ENCODE results near the gene TRIAP1. TPM values are rescaled to one million over a fixed set of nuclear protein-coding genes. Genes with fewer than 3 reads are reported as not detected.
A peak's percentile ranks its signal among the peaks of the same experiment; 100 is the strongest.

The TRIAP1 gene
- total RNA-seq, 1 experiment from 2014 or later, result 26.1 TPM

GRCh38 chr12:120432772-120433525 is 13.2 kb downstream of the TRIAP1 start:
- Histone ChIP-seq H3K9me3 (ENCODE audit: low read length) (no peaks in the 10 kb centered on the region), H3K9ac (ENCODE audit: low read length) (no peak overlapping the region)

DNA sequence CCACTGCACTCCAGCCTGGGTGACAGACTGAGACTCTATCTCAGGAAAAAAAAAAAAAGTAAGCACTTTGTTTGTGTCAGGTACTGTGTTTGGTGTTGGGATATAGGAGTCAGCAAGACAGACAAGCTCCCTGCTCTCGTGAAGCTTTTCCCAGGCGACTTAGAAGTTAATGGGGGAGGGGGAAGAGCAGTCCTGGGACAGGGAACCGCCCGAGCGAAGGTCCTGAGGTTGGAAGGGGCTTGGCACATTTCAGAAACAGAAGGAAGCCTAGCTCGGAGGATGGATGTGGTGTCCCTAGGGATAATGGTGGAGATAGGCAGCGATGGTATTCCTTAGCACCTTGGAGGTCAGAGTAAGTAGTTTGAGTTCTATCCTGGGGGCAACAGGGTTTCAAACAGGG is 16.8 kb downstream of the TRIAP1 start:
- Histone ChIP-seq H3K27ac (ENCODE audit: low read length) (no peak overlapping the region), H3K9me3 (ENCODE audit: low read length) (no peaks in the 10 kb centered on the region), H3K79me2 (ENCODE audit: low read length) (no peaks in the 10 kb centered on the region), H2AFZ (ENCODE audit: low read length) (no peak overlapping the region), H3K9me2 (replicated peaks; ENCODE audit: insufficient read depth, low read length) (no peaks in the 10 kb centered on the region), H3K4me1 (ENCODE audit: low read length) (peaks cover 6% of the 10 kb centered on the region), H3K36me3 (ENCODE audit: insufficient read depth, low read length) (no peaks in the 10 kb centered on the region), H3K4me3 (ENCODE audit: low read length) (no peak overlapping the region), H4K20me1 (ENCODE audit: insufficient read depth, low read depth, low read length) (no peaks in the 10 kb centered on the region), H3K4me2 (ENCODE audit: low read depth, low read length, poor library complexity, severe bottlenecking) (no peak overlapping the region), H3K9ac (ENCODE audit: low read length) (no peak overlapping the region), H3K27me3 (ENCODE audit: low read length) (no peaks in the 10 kb centered on the region)
- no peak for DNase-seq

More at GRCh38 chr12:120432772-120433525, 13.2 kb downstream of the TRIAP1 start:
- Histone ChIP-seq H3K27ac (ENCODE audit: low read length) (no peak overlapping the region), H3K9me2 (replicated peaks; ENCODE audit: insufficient read depth, low read length) (no peaks in the 10 kb centered on the region), H3K79me2 (ENCODE audit: low read length) (peaks cover under 1% of the 10 kb centered on the region), H2AFZ (ENCODE audit: low read length) (peak overlapping the region; percentile 67; the same call in 1 of the 2 replicates), H3K36me3 (ENCODE audit: insufficient read depth, low read length) (no peaks in the 10 kb centered on the region), H3K4me2 (ENCODE audit: low read depth, low read length, poor library complexity, severe bottlenecking) (no peak overlapping the region), H4K20me1 (ENCODE audit: insufficient read depth, low read depth, low read length) (no peaks in the 10 kb centered on the region), H3K4me3 (ENCODE audit: low read length) (no peak overlapping the region), H3K4me1 (ENCODE audit: low read length) (peaks cover 11% of the 10 kb centered on the region), H3K27me3 (ENCODE audit: low read length) (no peaks in the 10 kb centered on the region)
- DNase-seq, result no peak

- Histone ChIP-seq H3K27ac (ENCODE audit: low read length) (no peak overlapping the region), H4K20me1 (ENCODE audit: insufficient read depth, low read depth, low read length) (no peaks in the 10 kb centered on the region), H3K9ac (ENCODE audit: low read length) (no peak overlapping the region), H2AFZ (ENCODE audit: low read length) (no peak overlapping the region), H3K9me2 (replicated peaks; ENCODE audit: insufficient read depth, low read length) (no peaks in the 10 kb centered on the region), H3K36me3 (ENCODE audit: insufficient read depth, low read length) (no peaks in the 10 kb centered on the region), H3K4me2 (ENCODE audit: low read depth, low read length, poor library complexity, severe bottlenecking) (no peak overlapping the region), H3K79me2 (ENCODE audit: low read length) (no peaks in the 10 kb centered on the region), H3K4me1 (ENCODE audit: low read length) (peaks cover 6% of the 10 kb centered on the region), H3K9me3 (ENCODE audit: low read length) (no peaks in the 10 kb centered on the region), H3K27me3 (ENCODE audit: low read length) (no peaks in the 10 kb centered on the region), H3K4me3 (ENCODE audit: low read length) (no peak overlapping the region)
- DNase-seq, result no peak
These were observed 17.5 kb downstream of the TRIAP1 start for GRCh38 chr12:120428597-120429229.

- Histone ChIP-seq H3K27ac (ENCODE audit: low read length) (no peak overlapping the region), H3K9me3 (ENCODE audit: low read length) (no peaks in the 10 kb centered on the region), H3K4me1 (ENCODE audit: low read length) (no peaks in the 10 kb centered on the region), H3K4me2 (ENCODE audit: low read depth, low read length, poor library complexity, severe bottlenecking) (no peak overlapping the region), H2AFZ (ENCODE audit: low read length) (no peak overlapping the region), H3K4me3 (ENCODE audit: low read length) (no peak overlapping the region), H3K36me3 (ENCODE audit: insufficient read depth, low read length) (no peaks in the 10 kb centered on the region), H3K27me3 (ENCODE audit: low read length) (no peaks in the 10 kb centered on the region), H4K20me1 (ENCODE audit: insufficient read depth, low read depth, low read length) (no peaks in the 10 kb centered on the region), H3K9ac (ENCODE audit: low read length) (no peak overlapping the region), H3K79me2 (ENCODE audit: low read length) (no peaks in the 10 kb centered on the region), H3K9me2 (replicated peaks; ENCODE audit: insufficient read depth, low read length) (no peaks in the 10 kb centered on the region)
- no peak for DNase-seq
These were observed 20.4 kb downstream of the TRIAP1 start for GRCh38 chr12:120425797-120426196.

- Histone ChIP-seq H2AFZ (ENCODE audit: low read length) (no peak overlapping the region), H3K9me2 (replicated peaks; ENCODE audit: insufficient read depth, low read length) (no peaks in the 10 kb centered on the region), H4K20me1 (ENCODE audit: insufficient read depth, low read depth, low read length) (no peaks in the 10 kb centered on the region), H3K79me2 (ENCODE audit: low read length) (no peaks in the 10 kb centered on the region), H3K36me3 (ENCODE audit: insufficient read depth, low read length) (no peaks in the 10 kb centered on the region), H3K27ac (ENCODE audit: low read length) (no peak overlapping the region), H3K9me3 (ENCODE audit: low read length) (no peaks in the 10 kb centered on the region), H3K4me2 (ENCODE audit: low read depth, low read length, poor library complexity, severe bottlenecking) (no peak overlapping the region), H3K4me3 (ENCODE audit: low read length) (no peak overlapping the region), H3K27me3 (ENCODE audit: low read length) (no peaks in the 10 kb centered on the region), H3K4me1 (ENCODE audit: low read length) (no peaks in the 10 kb centered on the region), H3K9ac (ENCODE audit: low read length) (no peak overlapping the region)
- DNase-seq, result no peak
These were observed 23.2 kb downstream of the TRIAP1 start for GRCh38 chr12:120422892-120423456.

DNA sequence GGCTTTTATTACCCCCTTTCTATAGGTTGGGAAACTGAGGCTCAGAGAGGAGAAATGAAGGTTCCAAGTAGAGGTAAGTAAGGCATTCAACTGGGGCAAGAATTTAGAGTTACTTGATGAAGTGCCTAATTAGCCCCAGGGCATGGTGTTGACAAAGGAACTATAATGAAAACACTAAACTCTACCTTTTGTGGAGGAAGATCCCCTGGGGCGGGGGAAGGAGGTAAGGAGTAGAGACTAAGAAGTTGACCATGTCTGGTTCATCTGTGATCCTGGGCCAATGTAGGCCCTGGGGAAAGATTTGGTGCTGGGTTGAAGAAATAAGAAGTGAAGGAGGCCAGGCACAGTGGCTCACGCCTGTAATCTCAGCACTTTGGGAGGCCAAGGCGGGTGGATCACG is 24.5 kb downstream of the TRIAP1 start:
- Histone ChIP-seq H3K27me3 (ENCODE audit: low read length) (no peaks in the 10 kb centered on the region), H3K4me3 (ENCODE audit: low read length) (no peak overlapping the region), H3K9ac (ENCODE audit: low read length) (no peak overlapping the region), H2AFZ (ENCODE audit: low read length) (no peak overlapping the region), H3K4me1 (ENCODE audit: low read length) (no peaks in the 10 kb centered on the region), H3K27ac (ENCODE audit: low read length) (no peak overlapping the region), H3K9me3 (ENCODE audit: low read length) (no peaks in the 10 kb centered on the region), H4K20me1 (ENCODE audit: insufficient read depth, low read depth, low read length) (no peaks in the 10 kb centered on the region), H3K4me2 (ENCODE audit: low read depth, low read length, poor library complexity, severe bottlenecking) (no peak overlapping the region), H3K79me2 (ENCODE audit: low read length) (no peaks in the 10 kb centered on the region), H3K36me3 (ENCODE audit: insufficient read depth, low read length) (no peaks in the 10 kb centered on the region), H3K9me2 (replicated peaks; ENCODE audit: insufficient read depth, low read length) (no peaks in the 10 kb centered on the region)
- no peak for DNase-seq

- no peak overlapping the region for H2AFZ ChIP-seq (ENCODE audit: low read length)
- no peak overlapping the region for H3K9ac ChIP-seq (ENCODE audit: low read length)
- no peak overlapping the region for H3K4me3 ChIP-seq (ENCODE audit: low read length)
- no peak overlapping the region for H3K4me2 ChIP-seq (ENCODE audit: low read depth, low read length, poor library complexity, severe bottlenecking)
- H3K4me1 ChIP-seq (ENCODE audit: low read length), result no peaks in the 10 kb centered on the region
- no peaks in the 10 kb centered on the region for H3K9me3 ChIP-seq (ENCODE audit: low read length)
- no peaks in the 10 kb centered on the region for H4K20me1 ChIP-seq (ENCODE audit: insufficient read depth, low read depth, low read length)
- H3K27me3 ChIP-seq (ENCODE audit: low read length), result no peaks in the 10 kb centered on the region
- DNase-seq, result no peak
- no peak overlapping the region for H3K27ac ChIP-seq (ENCODE audit: low read length)
- H3K9me2 ChIP-seq (replicated peaks; ENCODE audit: insufficient read depth, low read length), result no peaks in the 10 kb centered on the region
- no peaks in the 10 kb centered on the region for H3K79me2 ChIP-seq (ENCODE audit: low read length)
- H3K36me3 ChIP-seq (ENCODE audit: insufficient read depth, low read length), result no peaks in the 10 kb centered on the region
These were observed 28.1 kb downstream of the TRIAP1 start for GRCh38 chr12:120417917-120418580.

Measured in Karpas-422 (cell line).